Measurements from ENCODE around the gene TRPM4. TPM values are rescaled to one million over a fixed set of nuclear protein-coding genes. Genes with fewer than 3 reads are reported as not detected.
"Not testable (repeated sequence)": the region's sequence is repeated elsewhere in the genome, so short reads cannot be mapped to it uniquely, and the experiment has no call there.

TRPM4 gene
- total RNA-seq, 1 donor from 2014 or later, result 24.8 TPM

- ATAC-seq (ENCODE audit: poor library complexity) (no peak), DNase-seq (no peak)
- intact Hi-C loops (cut with DNase I), result no loop called here
These were observed 53.4 kb downstream of the TRPM4 start for GRCh38 chr19:49210901-49211451.

GRCh38 chr19:49212016-49212701 lies 54.6 kb downstream of the TRPM4 start:
- ATAC-seq (ENCODE audit: poor library complexity), result no peak
- intact Hi-C loops (cut with DNase I), result no loop called here
- peak; percentile 12 for DNase-seq

- intact Hi-C loops (cut with DNase I), result no loop called here
- peak; percentile 25 for DNase-seq
- no peak for ATAC-seq (ENCODE audit: poor library complexity)
These were observed 56.2 kb downstream of the TRPM4 start for GRCh38 chr19:49213791-49214190.

GRCh38 chr19:49214701-49215100 lies 57.1 kb downstream of the TRPM4 start:
- ATAC-seq (ENCODE audit: poor library complexity) (no peak), DNase-seq (peak; percentile 22)
- intact Hi-C loops (cut with DNase I), result no loop called here

GRCh38 chr19:49216071-49216470 lies 58.5 kb downstream of the TRPM4 start:
- DNase-seq, result no peak
- intact Hi-C loops (cut with DNase I), result no loop called here
- no peak for ATAC-seq (ENCODE audit: poor library complexity)

GRCh38 chr19:49217382-49217781 lies 59.8 kb downstream of the TRPM4 start:
- DNase-seq, result peak; percentile 64
- peak; percentile 88 for ATAC-seq (ENCODE audit: poor library complexity)
- intact Hi-C loops (cut with DNase I), result no loop called here

- DNase-seq (no peak), ATAC-seq (ENCODE audit: poor library complexity) (no peak)
- intact Hi-C loops (cut with DNase I), result no loop called here
These were observed 64.4 kb downstream of the TRPM4 start for GRCh38 chr19:49222011-49222410.

- intact Hi-C loops (cut with DNase I), result no loop called here
These were observed 64.9 kb downstream of the TRPM4 start for GRCh38 chr19:49222528-49222927.

GRCh38 chr19:49223472-49223871 lies 65.9 kb downstream of the TRPM4 start:
- ATAC-seq (ENCODE audit: poor library complexity) (no peak), DNase-seq (no peak)
- intact Hi-C loops (cut with DNase I), result no loop called here

More at GRCh38 chr19:49222528-49222927, 64.9 kb downstream of the TRPM4 start:
- DNase-seq (no peak), ATAC-seq (ENCODE audit: poor library complexity) (no peak)

GRCh38 chr19:49224441-49224840 lies 66.8 kb downstream of the TRPM4 start:
- ATAC-seq (ENCODE audit: poor library complexity); DNase-seq; intact Hi-C loops (cut with DNase I): not testable (repeated sequence)

- ATAC-seq (ENCODE audit: poor library complexity) (peak; percentile 85), DNase-seq (no peak)
- intact Hi-C loops (cut with DNase I), result loop anchor here (5.0 kb wide), 1 partner anchor 217 kb away; the partner anchor contains the start of gene SLC17A7
These were observed 67.3 kb downstream of the TRPM4 start for GRCh38 chr19:49224879-49225278.

GRCh38 chr19:49229416-49229815 lies 71.8 kb downstream of the TRPM4 start:
- intact Hi-C loops (cut with DNase I), result loop anchor here (5.0 kb wide), 1 partner anchor 213 kb away; the partner anchor contains the start of gene SLC17A7
- no peak for DNase-seq

GRCh38 chr19:49231389-49231788 lies 73.8 kb downstream of the TRPM4 start:
- intact Hi-C loops (cut with DNase I), result no loop called here
- ATAC-seq (ENCODE audit: poor library complexity) (no peak), DNase-seq (no peak)

More at GRCh38 chr19:49229416-49229815, 71.8 kb downstream of the TRPM4 start:
- ATAC-seq (ENCODE audit: poor library complexity), result no peak

GRCh38 chr19:49231804-49232203 lies 74.2 kb downstream of the TRPM4 start:
- intact Hi-C loops (cut with DNase I), result no loop called here
- DNase-seq (no peak), ATAC-seq (ENCODE audit: poor library complexity) (no peak)

- no peak for ATAC-seq (ENCODE audit: poor library complexity)
- intact Hi-C loops (cut with DNase I), result no loop called here
- DNase-seq, result no peak
These were observed 75.6 kb downstream of the TRPM4 start for GRCh38 chr19:49233163-49233562.

GRCh38 chr19:49241769-49242168 lies 84.2 kb downstream of the TRPM4 start:
- intact Hi-C loops (cut with DNase I), result no loop called here
- DNase-seq, result no peak
- no peak for ATAC-seq (ENCODE audit: poor library complexity)

GRCh38 chr19:49243129-49243528 lies 85.5 kb downstream of the TRPM4 start:
- no peak for ATAC-seq (ENCODE audit: poor library complexity)
- intact Hi-C loops (cut with DNase I), result no loop called here

GRCh38 chr19:49243726-49244125 lies 86.1 kb downstream of the TRPM4 start:
- DNase-seq (no peak), ATAC-seq (ENCODE audit: poor library complexity) (no peak)
- intact Hi-C loops (cut with DNase I), result no loop called here

More at GRCh38 chr19:49243129-49243528, 85.5 kb downstream of the TRPM4 start:
- no peak for DNase-seq

GRCh38 chr19:49244256-49244655 lies 86.7 kb downstream of the TRPM4 start:
- DNase-seq, result no peak
- intact Hi-C loops (cut with DNase I), result no loop called here
- no peak for ATAC-seq (ENCODE audit: poor library complexity)

GRCh38 chr19:49247676-49248075 lies 90.1 kb downstream of the TRPM4 start:
- no peak for ATAC-seq (ENCODE audit: poor library complexity)
- no peak for DNase-seq
- intact Hi-C loops (cut with DNase I), result no loop called here

All from Right ventricle myocardium superior (tissue), 1 donor.